Spleen (tissue), 11 donors: ENCODE data around the gene PAX1. TPM values are rescaled to one million over a fixed set of nuclear protein-coding genes. Genes with fewer than 3 reads are reported as not detected.

ENCODE experiments used
- DNase-seq: peaks from one replicate; pipeline ENCODE4 v3.0.0-alpha.2; 2020
- H3K27ac ChIP-seq, 8 donors: fragments of 200-600 bp; sonication (generic) in 7 of 8; 1 replicate in 4 of 8; 2 replicates in 4 of 8; pipeline versions ENCODE4 v1.5.0 to v1.8.0; 2016 to 2021; ENCODE audit warnings: inconsistent platforms in 4 of 8, mild to moderate bottlenecking in 4 of 8, moderate library complexity in 1 of 8
- H3K27me3 ChIP-seq, 7 donors: fragments of 200-600 bp; sonication (generic) in 6 of 7; replicated peaks in 1 of 7; 1 replicate in 4 of 7; 2 replicates in 3 of 7; pipeline versions ENCODE4 v1.5.0 to v1.8.0; 2016 to 2021; ENCODE audit warnings: inconsistent platforms in 3 of 7, mild to moderate bottlenecking in 1 of 7
- H3K36me3 ChIP-seq, 6 donors: fragments of 200-600 bp; sonication (generic) in 5 of 6; 1 replicate in 4 of 6; 2 replicates in 2 of 6; pipeline versions ENCODE4 v1.5.0 to v1.8.0; 2016 to 2021; ENCODE audit warnings: inconsistent platforms in 2 of 6
- H3K4me1 ChIP-seq, 6 donors: fragments of 200-600 bp; sonication (generic) in 5 of 6; 1 replicate in 3 of 6; 2 replicates in 3 of 6; pipeline versions ENCODE4 v1.5.0 to v1.8.0; 2016 to 2021; ENCODE audit warnings: inconsistent platforms in 3 of 6
- H3K4me3 ChIP-seq, 8 donors: fragments of 200-600 bp; sonication (generic) in 7 of 8; 1 replicate in 4 of 8; 2 replicates in 4 of 8; pipeline versions ENCODE4 v1.5.0 to v1.8.0; 2016 to 2021; ENCODE audit warnings: inconsistent platforms in 4 of 8, mild to moderate bottlenecking in 4 of 8, moderate library complexity in 2 of 8
- H3K9me3 ChIP-seq, 8 donors: fragments of 200-600 bp; sonication (generic) in 7 of 8; 1 replicate in 4 of 8; 2 replicates in 4 of 8; pipeline versions ENCODE4 v1.5.0 to v1.8.0; 2016 to 2021; ENCODE audit warnings: inconsistent platforms in 4 of 8
- CTCF ChIP-seq, 11 experiments: fragments of 200-600 bp in 7 of 11; fragments of 450-650 bp in 4 of 11; sonication (generic) in 4 of 11; IDR thresholded peaks in 8 of 11; conservative IDR thresholded peaks in 3 of 11; 1 replicate in 7 of 11; 2 replicates in 4 of 11; pipeline versions ENCODE4 v1.4.0 to v1.8.0; 2016 to 2021; ENCODE audit warnings: antibody characterized with exemption in 11 of 11, inconsistent platforms in 4 of 11, mild to moderate bottlenecking in 1 of 11
- POLR2A ChIP-seq, 3 donors: fragments of 450-650 bp; IDR thresholded peaks; one replicate each; pipeline ENCODE4 v1.5.1; 2017; ENCODE audit warnings: antibody characterized with exemption in 3 of 3, mild to moderate bottlenecking in 1 of 3
- POLR2AphosphoS5 ChIP-seq, 3 donors: sonication (generic); formaldehyde crosslinking; IDR thresholded peaks; one replicate each; pipeline ENCODE4 v1.5.1; 2017; ENCODE audit warnings: antibody characterized with exemption in 3 of 3
- WGBS, 5 donors: extraction: QIAGEN DNeasy Blood & Tissue Kit in 3 of 5; methylation state at CpG; one replicate each; pipeline versions ENCODE4 v1.1.5 to v1.1.7; 2013 to 2018; 5-methylcytosine and 5-hydroxymethylcytosine counted together
- intact Hi-C: fragments of 100-400 bp; cut with DNase I; formaldehyde crosslinking; loops from one replicate; pipeline ENCODE4 v1.15.0; 2023; ENCODE audit warnings: low total_unique reads
- polyA plus RNA-seq, 3 donors: library from polyadenylated mRNA; stranded (reverse); fragments of 200-250 nt; gene quantifications; one replicate each; pipeline ENCODE4 v1.2.1, GENCODE V29; 2013
- total RNA-seq, 7 donors: library from RNA; depleted of rRNA in 3 of 7; stranded (reverse); fragments of >200 nt in 3 of 7; fragmentation: NEBNext Ultra II Directional in 4 of 7; extraction: Animal tissue kit (Norgen Biotek cat#: 25700) in 4 of 7; gene quantifications; one replicate each; pipeline versions ENCODE4 v1.1.0 to v1.2.1, GENCODE V29; 2016 to 2021
- donor health status: healthy with polysubstance abuse.
- donor health status: DM: no; HTN: no; CAD: no; lungs with moderate emphysema.
- donor health status: DM: no; HTN: no; CAD: no.
- donor health status: Bipolar disorder and iron deficiency.
- donor health status: healthy.
- donor health status: DM: no; HTN: no; CAD: no.
- donor health status: DM: yes; HTN: yes; CAD: no.

The PAX1 gene
- total and polyA plus RNA-seq, 10 donors: not detected

- DNase-seq: no peak
- H3K4me3 ChIP-seq: no peak overlapping the region
- intact Hi-C loops: no loop called here
- H3K4me1 ChIP-seq: no peaks in the 10 kb centered on the region
- no peaks in the 10 kb centered on the region for H3K9me3 ChIP-seq
- no peak for TF ChIP-seq POLR2A (IDR thresholded peaks at IDR 0.05)
- no peak for TF ChIP-seq CTCF (IDR thresholded peaks at IDR 0.05 in 8 of 11, conservative IDR thresholded peaks at IDR 0.05 in 3 of 11)
- no peak for TF ChIP-seq POLR2AphosphoS5 (IDR thresholded peaks at IDR 0.05)
- WGBS, 5 donors: 73 to 78% (median 76%) methylated on average over 11 of the region's 11 CpGs
- H3K27ac ChIP-seq: no peak overlapping the region
- H3K27me3 ChIP-seq: peaks cover 0 to 7% (median 0%) of the 10 kb centered on the region in 7 donors
- H3K36me3 ChIP-seq: no peaks in the 10 kb centered on the region
Measured at GRCh38 chr20:21665687-21666446, 39.6 kb upstream of the PAX1 start.

- Histone ChIP-seq H3K36me3 (no peaks in the 10 kb centered on the region), H3K27ac (no peak overlapping the region), H3K4me3 (no peak overlapping the region), H3K4me1 (no peaks in the 10 kb centered on the region), H3K27me3 (no peaks in the 10 kb centered on the region), H3K9me3 (peaks cover 0 to 8% (median under 1%) of the 10 kb centered on the region in 8 donors)
- DNase-seq: no peak
- TF ChIP-seq POLR2A (IDR thresholded peaks at IDR 0.05) (no peak), POLR2AphosphoS5 (IDR thresholded peaks at IDR 0.05) (no peak), CTCF (IDR thresholded peaks at IDR 0.05 in 8 of 11, conservative IDR thresholded peaks at IDR 0.05 in 3 of 11) (no peak)
- intact Hi-C loops: no loop called here
- 84 to 86% (median 84%) methylated on average over 12 of the region's 12 CpGs for WGBS, 5 donors
Measured at GRCh38 chr20:21670126-21670525, 35.3 kb upstream of the PAX1 start.

GRCh38 chr20:21670981-21671380 lies 34.5 kb upstream of the PAX1 start:
- Histone ChIP-seq H3K27ac (no peak overlapping the region), H3K4me1 (no peaks in the 10 kb centered on the region), H3K4me3 (no peak overlapping the region), H3K9me3 (peaks cover 0 to 13% (median 3%) of the 10 kb centered on the region in 8 donors), H3K27me3 (no peaks in the 10 kb centered on the region), H3K36me3 (no peaks in the 10 kb centered on the region)
- intact Hi-C loops: no loop called here
- 82 to 89% (median 85%) methylated on average over 1 of the region's 1 CpG for WGBS, 5 donors
- no peak for TF ChIP-seq POLR2A (IDR thresholded peaks at IDR 0.05)
- no peak for TF ChIP-seq POLR2AphosphoS5 (IDR thresholded peaks at IDR 0.05)
- no peak for TF ChIP-seq CTCF (IDR thresholded peaks at IDR 0.05 in 8 of 11, conservative IDR thresholded peaks at IDR 0.05 in 3 of 11)
- DNase-seq: no peak

- Histone ChIP-seq H3K9me3 (peaks cover 0 to 13% (median 3%) of the 10 kb centered on the region in 8 donors), H3K4me1 (no peaks in the 10 kb centered on the region), H3K36me3 (no peaks in the 10 kb centered on the region), H3K27me3 (peaks cover 0 to 8% (median 0%) of the 10 kb centered on the region in 7 donors), H3K27ac (no peak overlapping the region), H3K4me3 (no peak overlapping the region)
- intact Hi-C loops: no loop called here
- TF ChIP-seq POLR2A (IDR thresholded peaks at IDR 0.05) (no peak), CTCF (IDR thresholded peaks at IDR 0.05 in 8 of 11, conservative IDR thresholded peaks at IDR 0.05 in 3 of 11) (no peak), POLR2AphosphoS5 (IDR thresholded peaks at IDR 0.05) (no peak)
- 81 to 98% (median 86%) methylated on average over 2 of the region's 2 CpGs for WGBS, 5 donors
- DNase-seq: no peak
Measured at GRCh38 chr20:21677261-21677660, 28.2 kb upstream of the PAX1 start.
